Naive thymus-derived CD4-positive, alpha-beta T cell (primary cell): Measurements from ENCODE around the gene KAZN. TPM values are rescaled to one million over a fixed set of nuclear protein-coding genes. Genes with fewer than 3 reads are reported as not detected.

Source experiments
- ATAC-seq: fragments of 150-1000 bp; cut with Tn5 transposase; 2 replicates; pipeline ENCODE4 v1.10.0; 2021; ENCODE audit warnings: mild to moderate bottlenecking, moderate library complexity
- CTCF ChIA-PET: fragments of 350-600 bp; sonication (Branson Sonifier 250); formaldehyde crosslinking; loops from one replicate; lab custom pipeline; 2021; ENCODE audit warnings: antibody characterized with exemption; lab: Charles Lee
- POLR2A ChIA-PET: fragments of 350-600 bp; sonication (Branson Sonifier 250); formaldehyde crosslinking; loops from one replicate; lab custom pipeline; 2021; ENCODE audit warnings: antibody characterized with exemption, inconsistent platforms; lab: Charles Lee
- DNase-seq, 9 donors: peaks; one replicate each; pipeline versions ENCODE4 v3.0.0 to v3.0.0-alpha.2; 2020 to 2022; ENCODE audit warnings: mixed read lengths in 1 of 9
- H3K27ac ChIP-seq: one replicate; pipeline ENCODE4 v1.7.0; 2013; ENCODE audit warnings: mild to moderate bottlenecking, low read depth, low read length, moderate library complexity
- H3K27me3 ChIP-seq, 2 donors: one replicate each; pipeline ENCODE4 v1.7.0; 2013; ENCODE audit warnings: low read length in 2 of 2, mild to moderate bottlenecking in 2 of 2, moderate library complexity in 2 of 2; ENCODE audit not compliant: control insufficient read depth in 2 of 2, insufficient read depth in 2 of 2
- H3K36me3 ChIP-seq, 3 experiments: 1 replicate in 2 of 3; 2 replicates in 1 of 3; pipeline ENCODE4 v1.7.0; 2013; ENCODE audit warnings: low read length in 3 of 3, mild to moderate bottlenecking in 3 of 3, moderate library complexity in 1 of 3; ENCODE audit not compliant: insufficient read depth in 3 of 3, control insufficient read depth in 2 of 3
- H3K4me1 ChIP-seq, 2 donors: one replicate each; pipeline ENCODE4 v1.7.0; 2013; ENCODE audit warnings: low read length in 2 of 2, mild to moderate bottlenecking in 2 of 2, moderate library complexity in 1 of 2; ENCODE audit not compliant: control insufficient read depth in 2 of 2, insufficient read depth in 2 of 2
- H3K4me3 ChIP-seq: 2 replicates; pipeline ENCODE4 v1.7.0; 2013; ENCODE audit warnings: mild to moderate bottlenecking, low read length
- H3K9me3 ChIP-seq, 3 experiments: 1 replicate in 2 of 3; 2 replicates in 1 of 3; pipeline ENCODE4 v1.7.0; 2013; ENCODE audit warnings: low read length in 3 of 3; ENCODE audit not compliant: control insufficient read depth in 2 of 3
- H3K27ac Mint-ChIP-seq, 9 donors: one replicate each; pipeline ENCODE4 v1.8.0; 2020 to 2022; ENCODE audit warnings: mixed read lengths in 9 of 9, mild to moderate bottlenecking in 8 of 9, moderate library complexity in 5 of 9, inconsistent platforms in 2 of 9
- H3K27me3 Mint-ChIP-seq, 5 donors: one replicate each; pipeline ENCODE4 v1.8.0; 2021 to 2022; ENCODE audit warnings: mixed read lengths in 5 of 5, mild to moderate bottlenecking in 1 of 5
- H3K36me3 Mint-ChIP-seq, 5 donors: one replicate each; pipeline ENCODE4 v1.8.0; 2020 to 2022; ENCODE audit warnings: mixed read lengths in 5 of 5, mild to moderate bottlenecking in 3 of 5, inconsistent platforms in 1 of 5
- H3K4me1 Mint-ChIP-seq, 7 donors: one replicate each; pipeline ENCODE4 v1.8.0; 2020 to 2022; ENCODE audit warnings: mixed read lengths in 7 of 7, mild to moderate bottlenecking in 3 of 7, inconsistent platforms in 1 of 7
- H3K4me3 Mint-ChIP-seq, 10 donors: one replicate each; pipeline ENCODE4 v1.8.0; 2020 to 2022; ENCODE audit warnings: mild to moderate bottlenecking in 10 of 10, mixed read lengths in 10 of 10, moderate library complexity in 6 of 10, inconsistent platforms in 2 of 10
- H3K9me3 Mint-ChIP-seq, 11 donors: one replicate each; pipeline ENCODE4 v1.8.0; 2020 to 2022; ENCODE audit warnings: mixed read lengths in 11 of 11, mild to moderate bottlenecking in 4 of 11, inconsistent platforms in 1 of 11, moderate library complexity in 1 of 11
- intact Hi-C, 2 donors: fragments of 100-400 bp; cut with micrococcal nuclease; formaldehyde crosslinking; loops; one replicate each; pipeline ENCODE4 v1.15.1; 2023
- polyA plus RNA-seq, 2 donors: library from polyadenylated mRNA; unstranded; fragments of 300-500 nt; fragmentation: Illumina TruSeq; gene quantifications; one replicate each; pipeline ENCODE4 v1.2.3, GENCODE V29; 2021
- total RNA-seq, 6 experiments: library from RNA in 5 of 6; stranded (reverse) in 5 of 6; gene quantifications; 1 replicate in 5 of 6; 2 replicates in 1 of 6; pipeline ENCODE4 v1.2.3 and lab custom pipeline; 2021 to 2026

Gene KAZN
- total and polyA plus RNA-seq, 7 experiments from 2014 or later, result 0.08 to 0.87 (median 0.30) TPM

- Mint-ChIP-seq H3K27ac (no peak overlapping the region), H3K9me3 (peaks cover 0 to 5% (median 0%) of the 10 kb centered on the region in 11 donors), H3K36me3 (peaks cover 0 to 4% (median 0%) of the 10 kb centered on the region in 5 donors), H3K4me1 (peaks cover 0 to 3% (median 0%) of the 10 kb centered on the region in 7 donors), H3K27me3 (peaks cover 3 to 27% (median 12%) of the 10 kb centered on the region in 5 donors), H3K4me3 (no peak overlapping the region)
- Histone ChIP-seq H3K27ac (no peak overlapping the region), H3K36me3 (no peaks in the 10 kb centered on the region), H3K9me3 (no peaks in the 10 kb centered on the region), H3K4me3 (no peak overlapping the region), H3K27me3 (no peaks in the 10 kb centered on the region), H3K4me1 (no peaks in the 10 kb centered on the region)
- no peak for DNase-seq
- intact Hi-C loops, result no loop called here
- ChIA-PET POLR2A (no interaction called here), CTCF (no interaction called here)
- no peak for ATAC-seq
These were observed 282.2 kb downstream of the KAZN start for GRCh38 chr1:14880456-14881316.

- H3K36me3 ChIP-seq, result no peaks in the 10 kb centered on the region
- H3K27ac Mint-ChIP-seq, result no peak overlapping the region
- intact Hi-C loops, result no loop called here
- peaks cover 0 to 3% (median 0%) of the 10 kb centered on the region in 7 donors for H3K4me1 Mint-ChIP-seq
- H3K36me3 Mint-ChIP-seq, result peaks cover 0 to 4% (median 0%) of the 10 kb centered on the region in 5 donors
- H3K4me3 ChIP-seq, result no peak overlapping the region
- no peak for ATAC-seq
- H3K27ac ChIP-seq, result no peak overlapping the region
- H3K4me3 Mint-ChIP-seq, result no peak overlapping the region
- H3K4me1 ChIP-seq, result no peaks in the 10 kb centered on the region
- no peaks in the 10 kb centered on the region for H3K9me3 ChIP-seq
- no peak for DNase-seq
- ChIA-PET POLR2A (no interaction called here), CTCF (interaction anchor here (0.6 kb wide), 1 partner anchor 165 kb away, joined by 3 read pairs; no protein-coding TSS in a partner anchor)
- peaks cover 0 to 5% (median 0%) of the 10 kb centered on the region in 11 donors for H3K9me3 Mint-ChIP-seq
- no peaks in the 10 kb centered on the region for H3K27me3 ChIP-seq
- peaks cover under 1 to 26% (median 12%) of the 10 kb centered on the region in 5 donors for H3K27me3 Mint-ChIP-seq
These were observed 283.5 kb downstream of the KAZN start for GRCh38 chr1:14881775-14882672.

- Mint-ChIP-seq H3K9me3 (peaks cover 0 to 5% (median 0%) of the 10 kb centered on the region in 11 donors), H3K36me3 (peaks cover 0 to 4% (median 0%) of the 10 kb centered on the region in 5 donors), H3K27me3 (peaks cover 0 to 21% (median 12%) of the 10 kb centered on the region in 5 donors), H3K27ac (no peak overlapping the region), H3K4me1 (peaks cover 0 to 3% (median 0%) of the 10 kb centered on the region in 7 donors), H3K4me3 (no peak overlapping the region)
- ChIA-PET CTCF (no interaction called here), POLR2A (no interaction called here)
- ATAC-seq (no peak), DNase-seq (no peak)
- H3K4me1 ChIP-seq, result no peaks in the 10 kb centered on the region
- H3K27ac ChIP-seq, result no peak overlapping the region
- no peaks in the 10 kb centered on the region for H3K9me3 ChIP-seq
- no peaks in the 10 kb centered on the region for H3K36me3 ChIP-seq
- H3K4me3 ChIP-seq, result no peak overlapping the region
- H3K27me3 ChIP-seq, result no peaks in the 10 kb centered on the region
- intact Hi-C loops, result no loop called here
These were observed 286.2 kb downstream of the KAZN start for GRCh38 chr1:14884614-14885175.

GRCh38 chr1:14887044-14887566 is 288.6 kb downstream of the KAZN start:
- no peak for ATAC-seq
- POLR2A ChIA-PET, result no interaction called here

GRCh38 chr1:14887764-14888350 is 289.4 kb downstream of the KAZN start:
- Mint-ChIP-seq H3K27ac (no peak overlapping the region), H3K4me3 (no peak overlapping the region), H3K4me1 (peaks cover 0 to 3% (median 0%) of the 10 kb centered on the region in 7 donors), H3K36me3 (no peaks in the 10 kb centered on the region), H3K27me3 (peaks cover 0 to 16% (median 5%) of the 10 kb centered on the region in 5 donors), H3K9me3 (no peaks in the 10 kb centered on the region)
- ATAC-seq (no peak), DNase-seq (no peak)
- Histone ChIP-seq H3K27ac (no peak overlapping the region), H3K4me1 (no peaks in the 10 kb centered on the region), H3K27me3 (no peaks in the 10 kb centered on the region), H3K4me3 (no peak overlapping the region), H3K9me3 (no peaks in the 10 kb centered on the region), H3K36me3 (no peaks in the 10 kb centered on the region)
- intact Hi-C loops, result no loop called here
- POLR2A ChIA-PET, result no interaction called here
- CTCF ChIA-PET, result no interaction called here

More at GRCh38 chr1:14887044-14887566, 288.6 kb downstream of the KAZN start:
- Mint-ChIP-seq H3K4me3 (no peak overlapping the region), H3K4me1 (peaks cover 0 to 3% (median 0%) of the 10 kb centered on the region in 7 donors), H3K27me3 (peaks cover 0 to 13% (median 11%) of the 10 kb centered on the region in 5 donors), H3K27ac (no peak overlapping the region), H3K36me3 (no peaks in the 10 kb centered on the region), H3K9me3 (peaks cover 0 to 1% (median 0%) of the 10 kb centered on the region in 11 donors)
- DNase-seq, result no peak
- no peaks in the 10 kb centered on the region for H3K36me3 ChIP-seq
- H3K27me3 ChIP-seq, result no peaks in the 10 kb centered on the region
- H3K27ac ChIP-seq, result no peak overlapping the region
- H3K9me3 ChIP-seq, result no peaks in the 10 kb centered on the region
- intact Hi-C loops, result no loop called here
- no peak overlapping the region for H3K4me3 ChIP-seq
- CTCF ChIA-PET, result no interaction called here
- H3K4me1 ChIP-seq, result no peaks in the 10 kb centered on the region

GRCh38 chr1:14888374-14888773 is 289.9 kb downstream of the KAZN start:
- Mint-ChIP-seq H3K36me3 (no peaks in the 10 kb centered on the region), H3K9me3 (no peaks in the 10 kb centered on the region), H3K4me1 (peaks cover 0 to 3% (median 0%) of the 10 kb centered on the region in 7 donors), H3K27me3 (peaks cover 0 to 15% (median 6%) of the 10 kb centered on the region in 5 donors), H3K4me3 (no peak overlapping the region), H3K27ac (no peak overlapping the region)
- DNase-seq (no peak), ATAC-seq (no peak)
- no peak overlapping the region for H3K27ac ChIP-seq
- H3K27me3 ChIP-seq, result no peaks in the 10 kb centered on the region
- no peak overlapping the region for H3K4me3 ChIP-seq
- ChIA-PET CTCF (no interaction called here), POLR2A (no interaction called here)
- no peaks in the 10 kb centered on the region for H3K4me1 ChIP-seq
- H3K9me3 ChIP-seq, result no peaks in the 10 kb centered on the region
- intact Hi-C loops, result no loop called here
- H3K36me3 ChIP-seq, result no peaks in the 10 kb centered on the region
